K562 (cell line): Measurements from ENCODE around the gene IFI27L2. TPM values are rescaled to one million over a fixed set of nuclear protein-coding genes. Genes with fewer than 3 reads are reported as not detected.

ENCODE experiments used
- ATAC-seq: fragments of 200-7000 bp; cut with Tn5 transposase; 3 replicates; pipeline ENCODE4 v1.9.1; 2020; ENCODE audit warnings: moderate library complexity
- BruUV-seq: library from RNA; stranded (reverse); fragments of 400-500 nt; replicated peaks from 2 replicates; lab custom pipeline; 2021; lab: Mats Ljungman, UMichigan
- CTCF ChIA-PET: fragments of 300-600 bp; formaldehyde crosslinking; extraction: SDS; loops from one replicate; lab custom pipeline; 2021; ENCODE audit warnings: low intra/inter-chr PET ratio; lab: Yijun Ruan, JAX
- POLR2A ChIA-PET: fragments of 300-600, 350-650 bp; sonication (Branson Sonifier 250); formaldehyde crosslinking; extraction: SDS; loops from one replicate; lab custom pipeline; 2021; ENCODE audit warnings: antibody characterized with exemption, inconsistent platforms; lab: Yijun Ruan, JAX
- DNase-seq, 4 experiments: peaks; one replicate each; pipeline versions ENCODE4 v3.0.0 to v3.0.0-alpha.2; 2011 to 2018; ENCODE audit warnings: low spot score in 3 of 4, mixed read lengths in 3 of 4; ENCODE audit errors: extremely low read depth in 1 of 4
- FAIRE-seq: peaks from 2 replicates; lab custom pipeline; 2011; peaks lifted over from hg19 to GRCh38; lab: Jason Lieb, UNC
- H2AFZ ChIP-seq: 2 replicates; pipeline ENCODE4 v1.6.0; 2011; ENCODE audit warnings: low read depth, low read length, control low read depth, inconsistent platforms
- H3K27ac ChIP-seq: fragments of 200-600 bp; 3 replicates; pipeline ENCODE4 v1.8.0; 2011; ENCODE audit warnings: low read depth, mild to moderate bottlenecking, control low read depth, inconsistent platforms, low read length, moderate library complexity, mixed read lengths; ENCODE audit errors: extremely low read depth
- H3K27me3 ChIP-seq, 2 experiments: fragments of 300-600 bp in 1 of 2; 2 replicates in 1 of 2; 3 replicates in 1 of 2; pipeline versions ENCODE4 v1.6.0 to v1.8.0; 2011; ENCODE audit warnings: inconsistent platforms in 2 of 2, low read length in 2 of 2, mild to moderate bottlenecking in 1 of 2, mixed read lengths in 1 of 2, moderate library complexity in 1 of 2; ENCODE audit not compliant: control insufficient read depth in 2 of 2, insufficient read depth in 2 of 2
- H3K36me3 ChIP-seq: fragments of 300-600 bp; 3 replicates; pipeline ENCODE4 v1.8.0; 2011; ENCODE audit warnings: mild to moderate bottlenecking, low read length, inconsistent platforms; ENCODE audit not compliant: control insufficient read depth, insufficient read depth
- H3K4me1 ChIP-seq, 2 experiments: fragments of 200-600 bp in 1 of 2; replicated peaks in 1 of 2; 2 replicates in 1 of 2; 3 replicates in 1 of 2; pipeline versions ENCODE4 v1.5.1 to v1.8.0; 2011; ENCODE audit warnings: inconsistent platforms in 2 of 2, low read length in 2 of 2, mild to moderate bottlenecking in 1 of 2, mixed read lengths in 1 of 2, moderate library complexity in 1 of 2; ENCODE audit not compliant: control insufficient read depth in 2 of 2, insufficient read depth in 2 of 2
- H3K4me2 ChIP-seq: 2 replicates; pipeline ENCODE4 v1.6.1; 2011; ENCODE audit warnings: low read length, control low read depth, inconsistent platforms, mixed read lengths; ENCODE audit not compliant: insufficient read depth
- H3K4me3 ChIP-seq: fragments of 200-600 bp; sonication (generic), shearing (Covaris generic); 2 replicates; pipeline ENCODE4 v1.5.1; 2016; ENCODE audit warnings: control low read depth, inconsistent platforms
- H3K79me2 ChIP-seq: fragments of 200-600 bp; 3 replicates; pipeline ENCODE4 v1.8.0; 2011; ENCODE audit warnings: low read length, inconsistent platforms; ENCODE audit not compliant: control insufficient read depth, insufficient read depth
- H3K9ac ChIP-seq, 2 experiments: 2 replicates each; pipeline versions ENCODE4 v1.6.0 to v1.6.1; 2011; ENCODE audit warnings: low read depth in 2 of 2, low read length in 2 of 2, control low read depth in 1 of 2, inconsistent platforms in 1 of 2, mild to moderate bottlenecking in 1 of 2, mixed read lengths in 1 of 2; ENCODE audit not compliant: insufficient read depth in 1 of 2
- H3K9me1 ChIP-seq: one replicate; pipeline ENCODE4 v1.6.0; 2011; ENCODE audit warnings: inconsistent platforms, mild to moderate bottlenecking, low read length, moderate library complexity; ENCODE audit not compliant: control insufficient read depth, insufficient read depth
- H3K9me3 ChIP-seq: replicated peaks from 2 replicates; pipeline ENCODE4 v1.5.1; 2011; ENCODE audit warnings: low read depth, low read length, inconsistent platforms; ENCODE audit not compliant: control insufficient read depth, insufficient read depth
- H4K20me1 ChIP-seq: replicated peaks from 2 replicates; pipeline ENCODE4 v1.6.1; 2011; ENCODE audit warnings: low read length, inconsistent platforms, mixed read lengths; ENCODE audit not compliant: control insufficient read depth, insufficient read depth
- JUN ChIP-seq, 2 experiments: sonication (generic) in 1 of 2; formaldehyde crosslinking in 1 of 2; IDR thresholded peaks; 2 replicates each; pipeline versions ENCODE4 v1.6.1 to v1.8.0; 2012 to 2022; ENCODE audit warnings: borderline replicate concordance in 2 of 2, mild to moderate bottlenecking in 2 of 2, improper control_type of control experiment in 1 of 2, low read depth in 1 of 2, low read length in 1 of 2, missing genetic modification reagents in 1 of 2
- PCBP2 ChIP-seq: fragments of 200-400 bp; formaldehyde crosslinking; IDR thresholded peaks from 2 replicates; pipeline ENCODE4 v1.6.1; 2018; ENCODE audit warnings: low read length, low read depth, mild to moderate bottlenecking, moderate library complexity; ENCODE audit not compliant: poor library complexity, severe bottlenecking
- SMAD2 ChIP-seq: fragments of 150-350 bp; IDR thresholded peaks from 2 replicates; pipeline ENCODE4 v1.6.1; 2014; ENCODE audit warnings: low read depth, mild to moderate bottlenecking, low read length
- TFAM ChIP-seq: fragments of 250-450 bp; sonication (Bioruptor Pico); conservative IDR thresholded peaks from 2 replicates; pipeline ENCODE4 v1.5.0; 2021; ENCODE audit warnings: mild to moderate bottlenecking, moderate library complexity
- ZFP36 ChIP-seq: fragments of 150-350 bp; IDR thresholded peaks from 2 replicates; pipeline ENCODE4 v1.6.1; 2018; ENCODE audit warnings: low read length, low read depth; ENCODE audit not compliant: partially characterized antibody
- WGBS: fragments of 100-300 bp; shearing (Covaris generic); methylation state at CpG from one replicate; pipeline ENCODE4 v1.1.6; 2016; ENCODE audit warnings: low coverage, mixed read lengths; ENCODE audit not compliant: insufficient coverage; ENCODE audit errors: missing lambda C conversion rate; 5-methylcytosine and 5-hydroxymethylcytosine counted together
- in situ Hi-C: fragments of 300-500 bp; cut with MboI; formaldehyde crosslinking; loops from 4 replicates; pipeline ENCODE4 v1.15.0; 2018; ENCODE audit warnings: inconsistent platforms, mixed read lengths
- intact Hi-C: fragments of 100-400 bp; cut with micrococcal nuclease; formaldehyde crosslinking; loops from 2 replicates; pipeline ENCODE4 v1.14.2; 2022
- polyA plus RNA-seq, 8 experiments: library from polyadenylated mRNA; depleted of rRNA in 4 of 8; stranded (reverse) in 5 of 8; unstranded in 3 of 8; fragments of >200 nt; fragmentation: Nextera tagmentation in 2 of 8; fragmentation: Illumina TruSeq in 1 of 8; extraction: Ambion mirVana in 2 of 8; extraction: Trizol in 1 of 8; gene quantifications; 2 replicates each; pipeline versions ENCODE4 v1.2.1 to v1.2.3, GENCODE V29; 2011 to 2014; ENCODE audit warnings: inconsistent platforms in 1 of 8, missing spikeins in 1 of 8
- total RNA-seq, 7 experiments: library from RNA; depleted of rRNA in 6 of 7; stranded (reverse); fragments of >200 nt in 6 of 7; fragmentation: Illumina TruSeq in 2 of 7; extraction: Trizol in 2 of 7; gene quantifications; 2 replicates each; pipeline versions ENCODE4 v1.2.1 to v1.2.3, GENCODE V29; 2011 to 2021; ENCODE audit warnings: low replicate concordance in 1 of 7

IFI27L2 gene
- total and polyA plus RNA-seq, 9 of the 15 experiments (the other 6 are each of a cell fraction or from before 2014, with no cell fraction given), result 1.0 to 9.3 (median 4.1) TPM

DNA sequence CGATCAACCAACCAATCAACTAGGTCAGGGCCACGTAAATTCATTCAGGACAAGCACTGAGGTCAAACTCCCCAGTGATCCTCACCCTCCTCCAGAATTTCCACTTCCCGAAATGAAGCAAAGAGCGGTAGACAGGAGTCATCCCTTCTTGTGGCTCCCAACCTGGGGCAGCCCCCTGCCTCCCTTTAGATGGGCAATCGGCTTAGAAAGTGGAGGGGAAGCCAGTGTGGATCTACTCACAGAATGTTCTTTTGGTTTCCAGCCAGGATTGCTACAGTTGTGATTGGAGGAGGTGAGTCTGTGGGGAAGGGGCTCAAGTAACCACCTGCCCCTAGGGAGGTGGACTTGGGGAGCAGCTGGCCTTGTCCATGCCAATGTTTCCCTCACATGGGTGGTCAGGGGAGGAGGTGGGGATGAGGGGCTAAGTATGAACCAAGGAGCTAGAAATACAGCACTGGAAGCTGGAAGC is 14.8 kb downstream of the IFI27L2 start (continued):
- TF ChIP-seq TFAM (CRISPR knock-in tag), result no peak
- no peak for TF ChIP-seq JUN (IDR thresholded peaks at IDR 0.05; ENCODE audit: borderline replicate concordance, low read depth, low read length)
- no peak for TF ChIP-seq JUN (CRISPR knock-in tag; IDR thresholded peaks at IDR 0.05; ENCODE audit: borderline replicate concordance)
- no peak for TF ChIP-seq SMAD2

DNA sequence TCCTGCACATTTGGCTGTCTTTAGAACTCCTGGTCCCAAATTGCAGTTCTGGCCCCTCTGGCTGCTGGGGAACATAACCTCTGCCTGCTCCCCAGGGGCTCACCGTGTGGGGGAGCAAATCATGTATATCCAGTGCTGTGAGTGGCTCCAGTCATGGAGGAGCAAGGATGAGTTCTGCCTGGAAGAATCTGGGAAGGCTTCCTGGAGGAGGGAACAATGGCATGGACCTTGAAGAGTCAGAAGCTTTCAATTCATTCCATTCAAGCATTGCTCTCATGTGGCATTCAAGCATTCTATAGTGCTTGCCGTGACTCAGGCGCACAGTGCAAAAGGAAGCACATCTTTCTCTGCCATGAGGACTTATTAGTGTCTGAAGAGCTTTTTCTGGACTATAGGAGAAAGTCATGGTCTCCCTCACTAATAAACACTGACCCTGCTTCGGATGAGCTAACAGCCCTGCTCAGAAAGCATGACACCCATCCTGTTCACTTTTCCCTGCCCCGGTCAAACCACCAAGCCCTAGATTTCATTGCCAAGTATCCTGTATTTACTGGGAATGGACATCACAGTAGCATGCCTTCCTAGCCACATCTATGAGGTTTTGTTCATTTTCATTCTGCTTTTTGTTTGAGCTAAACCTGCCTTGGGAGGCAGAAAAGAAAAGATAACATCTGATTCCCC is 15.4 kb downstream of the IFI27L2 start:
- WGBS, result 15% methylated on average over 5 of the region's 5 CpGs
- H3K9me1 ChIP-seq, result no peaks in the 10 kb centered on the region
- BruUV-seq, result no TSS peak
- no peak overlapping the region for H2AFZ ChIP-seq
- no peaks in the 10 kb centered on the region for H3K9me3 ChIP-seq
- peaks cover 2 to 27% of the 10 kb centered on the region in 2 experiments; a peak in 3 of 5 replicates for H3K27me3 ChIP-seq
- no peak overlapping the region for H3K4me2 ChIP-seq
- CTCF ChIA-PET, result no interaction called here
- no peaks in the 10 kb centered on the region for H3K36me3 ChIP-seq
- intact Hi-C loops, result no loop called here
- no peaks in the 10 kb centered on the region for H3K79me2 ChIP-seq
- no peak for FAIRE-seq
- H3K4me1 ChIP-seq, result peaks cover 8 to 16% of the 10 kb centered on the region in 2 experiments; a peak in 4 of 5 replicates
- DNase-seq, result no peak
- no peak overlapping the region for H3K9ac ChIP-seq
- no peak for ATAC-seq
- POLR2A ChIA-PET, result interaction anchor here (0.8 kb wide), 1 partner anchor 284 kb away, joined by 4 read pairs; no protein-coding TSS in a partner anchor
- TF ChIP-seq ZFP36 (peak; percentile 92), PCBP2 (no peak)
- TF ChIP-seq, all 486 proteins: peak for 1
- no peak overlapping the region for H3K27ac ChIP-seq
- in situ Hi-C loops, result no loop called here
- H3K4me3 ChIP-seq, result no peak overlapping the region
- no peaks in the 10 kb centered on the region; the same call in 1 of the 2 replicates for H4K20me1 ChIP-seq
